GM11168 (cell line): Measurements from ENCODE around the gene CCDC13.

Experiments
- in situ Hi-C: fragments of 300-500 bp; cut with MboI; formaldehyde crosslinking; loops from one replicate; pipeline ENCODE4 v1.12.0; 2022; ENCODE audit warnings: low sequenced_read_pairs; ENCODE audit not compliant: unreplicated experiment

CCDC13 gene

GRCh38 chr3:42755681-42756578, 17.1 kb downstream of the CCDC13 start:
- in situ Hi-C loops = no loop called here

GRCh38 chr3:42753757-42754156, 19.3 kb downstream of the CCDC13 start:
- in situ Hi-C loops = no loop called here

- in situ Hi-C loops = no loop called here
These were observed 20.1 kb downstream of the CCDC13 start for GRCh38 chr3:42752961-42753360.

GRCh38 chr3:42752441-42752840, 20.6 kb downstream of the CCDC13 start:
- in situ Hi-C loops = no loop called here

GRCh38 chr3:42751609-42752008, 21.4 kb downstream of the CCDC13 start:
- in situ Hi-C loops = no loop called here

- in situ Hi-C loops = no loop called here
These were observed 22.2 kb downstream of the CCDC13 start for GRCh38 chr3:42750834-42751233.

GRCh38 chr3:42749753-42750231, 23.3 kb downstream of the CCDC13 start:
- in situ Hi-C loops = no loop called here

GRCh38 chr3:42749025-42749752, 23.9 kb downstream of the CCDC13 start:
- in situ Hi-C loops = no loop called here

GRCh38 chr3:42747581-42747980, 25.5 kb downstream of the CCDC13 start:
- in situ Hi-C loops = no loop called here

- in situ Hi-C loops = no loop called here
These were observed 26.3 kb downstream of the CCDC13 start for GRCh38 chr3:42746455-42747450.

GRCh38 chr3:42745776-42746454, 27.1 kb downstream of the CCDC13 start:
- in situ Hi-C loops = no loop called here

- in situ Hi-C loops = no loop called here
These were observed 27.7 kb downstream of the CCDC13 start for GRCh38 chr3:42745291-42745745.

GRCh38 chr3:42743204-42743995, 29.7 kb downstream of the CCDC13 start:
- in situ Hi-C loops = no loop called here

GRCh38 chr3:42742688-42743087, 30.4 kb downstream of the CCDC13 start:
- in situ Hi-C loops = no loop called here

GRCh38 chr3:42742259-42742658, 30.8 kb downstream of the CCDC13 start:
- in situ Hi-C loops = no loop called here

GRCh38 chr3:42741796-42742195, 31.3 kb downstream of the CCDC13 start:
- in situ Hi-C loops = no loop called here

- in situ Hi-C loops = no loop called here
These were observed 33.5 kb downstream of the CCDC13 start for GRCh38 chr3:42739401-42740158.

GRCh38 chr3:42736531-42736930, 36.5 kb downstream of the CCDC13 start:
- in situ Hi-C loops = no loop called here
